Stimulated activated naive CD8-positive, alpha-beta T cell treated with anti-CD3 and anti-CD28 coated beads, Interleukin-15, Interleukin-2, amounts not matched to agents 100 U/mL and 50 U/mL, for 24 hours (primary cell): ENCODE data around the gene ING2.
"Not testable (repeated sequence)": the region's sequence is repeated elsewhere in the genome, so short reads cannot be mapped to it uniquely, and the experiment has no call there.

Experiments
- ATAC-seq: fragments of 150-1000 bp; cut with Tn5 transposase; one replicate; pipeline ENCODE4 v1.10.0; 2021
- DNase-seq: peaks from one replicate; pipeline ENCODE4 v3.0.0; 2021

The ING2 gene

GRCh38 chr4:183504930-183505610, at the start of gene ING2:
TSS of gene ING2 (plus strand) at chr4:183505058. CDS start at chr4:183505196, 138 bp downstream.
- DNase-seq (no peak), ATAC-seq (peak; percentile 62)

GRCh38 chr4:183455431-183456195, 49.2 kb upstream of the ING2 start:
- DNase-seq (no peak), ATAC-seq (no peak)

GRCh38 chr4:183458005-183458404, 46.9 kb upstream of the ING2 start:
- ATAC-seq = no peak
- DNase-seq = no peak

GRCh38 chr4:183463903-183464619, 40.8 kb upstream of the ING2 start:
- not testable (repeated sequence) for DNase-seq, ATAC-seq

- DNase-seq, ATAC-seq: not testable (repeated sequence)
Observed at GRCh38 chr4:183465879-183466278, 39.0 kb upstream of the ING2 start.

- DNase-seq = no peak
Observed at GRCh38 chr4:183467246-183467645, 37.6 kb upstream of the ING2 start.

GRCh38 chr4:183468210-183469095, 36.4 kb upstream of the ING2 start:
- ATAC-seq (no peak), DNase-seq (no peak)

More at GRCh38 chr4:183467246-183467645, 37.6 kb upstream of the ING2 start:
- ATAC-seq = no peak

GRCh38 chr4:183469285-183469684, 35.6 kb upstream of the ING2 start:
- ATAC-seq (no peak), DNase-seq (no peak)

GRCh38 chr4:183469936-183470335, 34.9 kb upstream of the ING2 start:
- DNase-seq = no peak

GRCh38 chr4:183470821-183471220, 34.0 kb upstream of the ING2 start:
- no peak for ATAC-seq
- DNase-seq = no peak

More at GRCh38 chr4:183469936-183470335, 34.9 kb upstream of the ING2 start:
- no peak for ATAC-seq

- ATAC-seq (peak; percentile 72), DNase-seq (peak; percentile 89)
Observed at GRCh38 chr4:183471946-183472708, 32.7 kb upstream of the ING2 start.

- no peak for ATAC-seq
- no peak for DNase-seq
Observed at GRCh38 chr4:183478123-183478522, 26.7 kb upstream of the ING2 start.

GRCh38 chr4:183478926-183479325, 25.9 kb upstream of the ING2 start:
- ATAC-seq = no peak
- no peak for DNase-seq

- not testable (repeated sequence) for DNase-seq, ATAC-seq
Observed at GRCh38 chr4:183482515-183483095, 22.3 kb upstream of the ING2 start.

GRCh38 chr4:183483997-183484396, 20.9 kb upstream of the ING2 start:
- ATAC-seq (no peak), DNase-seq (no peak)

GRCh38 chr4:183485411-183486160, 19.3 kb upstream of the ING2 start:
- no peak for ATAC-seq
- DNase-seq = no peak

- ATAC-seq (no peak), DNase-seq (no peak)
Observed at GRCh38 chr4:183492791-183493222, 12.1 kb upstream of the ING2 start.

- ATAC-seq (no peak), DNase-seq (no peak)
Observed at GRCh38 chr4:183493246-183493645, 11.6 kb upstream of the ING2 start.

- ATAC-seq (no peak), DNase-seq (no peak)
Observed at GRCh38 chr4:183495184-183495583, 9.7 kb upstream of the ING2 start.

GRCh38 chr4:183499389-183499788, 5.5 kb upstream of the ING2 start:
- DNase-seq (no peak), ATAC-seq (no peak)
